ENCODE results near the gene MPPED2. TPM values are rescaled to one million over a fixed set of nuclear protein-coding genes. Genes with fewer than 3 reads are reported as not detected.

The MPPED2 gene
- total RNA-seq, 8 experiments from 2014 or later: 0.56 to 25.6 (median 11.8) TPM

DNA sequence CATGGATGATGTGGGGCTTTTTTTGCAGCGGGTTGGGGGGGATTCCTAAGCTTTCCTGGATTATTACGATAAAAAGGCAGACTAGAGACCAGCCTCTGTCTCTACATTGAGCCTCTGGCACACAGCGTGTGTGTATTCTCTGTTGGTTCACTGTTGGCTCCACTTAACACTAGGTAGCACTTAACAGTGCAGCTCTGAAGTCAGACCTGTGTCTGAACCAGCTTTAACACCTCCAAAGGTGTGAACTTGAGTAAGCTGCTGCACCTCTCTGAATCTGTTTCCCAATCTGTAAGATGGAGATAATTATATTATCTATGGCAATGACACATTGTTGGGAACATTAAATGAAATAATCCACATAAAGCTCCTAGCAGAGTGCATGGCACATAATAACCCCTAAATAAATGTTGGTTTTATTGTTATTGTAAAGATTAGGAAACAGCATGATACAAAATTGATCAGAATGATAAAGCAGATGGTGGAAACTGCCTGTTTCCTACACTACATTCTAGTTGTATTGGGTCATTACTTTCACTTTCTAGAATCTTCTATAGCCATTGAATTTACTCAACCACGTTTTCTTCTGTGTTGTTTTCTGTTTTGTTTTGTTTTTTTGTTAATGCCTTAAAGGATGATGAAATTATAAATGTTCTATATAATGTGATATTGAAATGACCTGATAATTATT lies 154.9 kb downstream of the MPPED2 start:
- no peak overlapping the region for H3K27ac ChIP-seq
- ATAC-seq (replicated peaks in 6 of 8): no peak
- in situ Hi-C loops (cut with MboI; ENCODE audit: low pct_unique_long_range_greater_than_20kb in 2 of 9, low sequenced_read_pairs in 9 of 9, unreplicated experiment in 9 of 9): no loop called here
- WGBS, 10 experiments: 0 to 100% (median 82%) methylated on average over 1 to 4 of the region's 4 CpGs
- no peak overlapping the region for H3K4me3 ChIP-seq
- no peaks in the 10 kb centered on the region for H3K4me1 ChIP-seq (replicated peaks in 1 of 2)

DNA sequence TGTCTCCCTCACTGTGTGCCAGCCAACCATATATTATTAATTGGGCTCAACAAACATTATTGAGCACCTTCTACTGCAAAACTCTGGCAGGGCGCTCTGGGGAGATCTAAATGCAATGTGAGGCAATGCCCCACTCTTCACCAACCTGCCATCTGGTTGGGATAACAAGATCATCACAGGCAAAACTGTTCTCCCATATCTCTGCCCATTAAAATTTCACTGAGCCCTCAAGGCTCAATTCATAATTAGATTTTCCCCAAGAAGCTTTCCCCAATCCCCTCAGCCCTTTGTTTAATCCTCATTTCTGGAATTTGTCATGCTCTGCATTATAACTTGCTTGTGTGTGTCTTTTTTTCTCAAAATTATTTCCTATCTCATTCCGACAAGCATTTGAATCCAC lies 156.6 kb downstream of the MPPED2 start:
- in situ Hi-C loops (cut with MboI; ENCODE audit: low pct_unique_long_range_greater_than_20kb in 2 of 9, low sequenced_read_pairs in 9 of 9, unreplicated experiment in 9 of 9): no loop called here
- Histone ChIP-seq H3K27ac (no peak overlapping the region), H3K4me3 (no peak overlapping the region), H3K4me1 (replicated peaks in 1 of 2) (no peaks in the 10 kb centered on the region)
- WGBS, 10 experiments: 13 to 100% (median 93%) methylated on average over 1 to 2 of the region's 2 CpGs; no CpG with 5 or more reads in 1 of the 10 experiments
- ATAC-seq (replicated peaks in 6 of 8): no peak

- in situ Hi-C loops (cut with MboI; ENCODE audit: low pct_unique_long_range_greater_than_20kb in 2 of 9, low sequenced_read_pairs in 9 of 9, unreplicated experiment in 9 of 9): no loop called here
- H3K27ac ChIP-seq: no peak overlapping the region
- 0 to 100% (median 90%) methylated on average over 1 to 3 of the region's 5 CpGs; no CpG with 5 or more reads in 4 of the 10 experiments for WGBS, 10 experiments
- no peak overlapping the region for H3K4me3 ChIP-seq
- H3K4me1 ChIP-seq (replicated peaks in 1 of 2): peaks cover 13 to 15% of the 10 kb centered on the region in 2 donors
- ATAC-seq (replicated peaks in 6 of 8): no peak
These were observed 159.4 kb downstream of the MPPED2 start for GRCh38 chr11:30426781-30427180.

- Histone ChIP-seq H3K4me3 (no peak overlapping the region), H3K4me1 (replicated peaks in 1 of 2) (peaks cover 14 to 16% of the 10 kb centered on the region in 2 donors), H3K27ac (no peak overlapping the region)
- in situ Hi-C loops (cut with MboI; ENCODE audit: low pct_unique_long_range_greater_than_20kb in 2 of 9, low sequenced_read_pairs in 9 of 9, unreplicated experiment in 9 of 9): no loop called here
- WGBS, 10 experiments: 0 to 100% (median 89%) methylated on average over 1 to 4 of the region's 4 CpGs; no CpG with 5 or more reads in 3 of the 10 experiments
- no peak for ATAC-seq (replicated peaks in 6 of 8)
These were observed 161.3 kb downstream of the MPPED2 start for GRCh38 chr11:30424844-30425243.

DNA sequence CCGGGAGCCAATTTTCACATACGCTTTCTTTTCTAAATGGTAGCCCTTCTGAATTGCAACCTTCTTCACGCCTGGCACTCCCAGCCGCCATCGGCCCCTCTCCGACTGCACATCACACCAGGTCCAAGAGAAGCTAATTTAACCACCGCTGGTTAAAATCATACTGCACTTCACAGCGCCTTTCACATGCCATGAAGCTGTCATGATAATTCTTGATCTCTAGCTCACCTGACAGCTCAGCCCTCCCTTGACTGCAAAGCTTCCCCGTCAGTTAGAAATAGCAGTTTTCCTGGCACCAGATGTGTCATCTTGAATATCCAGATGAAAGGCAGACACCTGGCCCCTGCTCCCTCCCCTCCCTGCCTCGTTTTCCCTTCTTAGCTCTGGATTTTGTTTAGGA lies 161.8 kb downstream of the MPPED2 start:
- Histone ChIP-seq H3K27ac (no peak overlapping the region), H3K4me3 (no peak overlapping the region), H3K4me1 (replicated peaks in 1 of 2) (peaks cover 14 to 16% of the 10 kb centered on the region in 2 donors)
- ATAC-seq (replicated peaks in 6 of 8): no peak
- in situ Hi-C loops (cut with MboI; ENCODE audit: low pct_unique_long_range_greater_than_20kb in 2 of 9, low sequenced_read_pairs in 9 of 9, unreplicated experiment in 9 of 9): no loop called here
- 52 to 100% (median 97%) methylated on average over 1 to 9 of the region's 10 CpGs; no CpG with 5 or more reads in 2 of the 10 experiments for whole genome bisulfite sequencing, 10 experiments

DNA sequence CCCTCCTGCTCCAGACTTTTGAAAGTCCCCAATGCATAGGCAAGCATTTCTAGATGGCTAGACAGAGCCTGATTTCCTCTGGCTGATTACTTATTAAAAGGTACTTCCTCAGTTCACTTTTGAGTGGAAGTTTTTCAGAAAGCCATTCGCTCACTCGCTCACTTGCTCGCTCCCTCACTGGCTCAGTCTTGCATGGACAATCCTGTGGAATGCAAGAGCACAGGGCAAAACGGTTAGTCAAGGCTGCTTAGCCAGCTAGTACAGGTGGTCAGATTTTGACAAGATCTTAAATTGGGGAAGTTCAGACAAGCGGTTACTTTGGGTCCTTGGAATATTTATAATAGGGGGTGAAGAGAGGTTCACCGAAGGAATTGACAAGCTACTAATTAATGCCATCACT lies 162.3 kb downstream of the MPPED2 start:
- H3K4me3 ChIP-seq: no peak overlapping the region
- 63 to 96% (median 80%) methylated on average over 1 to 5 of the region's 6 CpGs; no CpG with 5 or more reads in 1 of the 10 experiments for WGBS, 10 experiments
- no peak for ATAC-seq (replicated peaks in 6 of 8)
- H3K27ac ChIP-seq: no peak overlapping the region
- in situ Hi-C loops (cut with MboI; ENCODE audit: low pct_unique_long_range_greater_than_20kb in 2 of 9, low sequenced_read_pairs in 9 of 9, unreplicated experiment in 9 of 9): no loop called here
- peaks cover 14 to 16% of the 10 kb centered on the region in 2 donors for H3K4me1 ChIP-seq (replicated peaks in 1 of 2)

DNA sequence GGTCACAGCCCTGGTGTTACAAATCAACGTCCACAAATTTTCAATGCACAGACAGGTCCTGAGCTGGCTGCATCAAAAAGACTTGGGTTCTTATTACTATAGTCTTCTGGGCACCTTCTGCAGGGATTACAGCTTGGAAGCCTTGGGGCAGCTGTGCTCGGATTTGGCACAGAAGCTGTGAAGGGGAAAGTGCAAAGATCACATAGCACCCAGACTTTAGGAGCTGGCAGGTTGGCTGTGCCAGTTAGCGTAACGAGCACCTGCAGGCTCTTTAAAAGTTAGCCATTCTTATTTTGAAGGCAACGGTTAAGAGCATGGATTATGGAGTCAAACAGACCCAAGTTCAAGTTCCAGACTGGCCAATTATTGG lies 162.9 kb downstream of the MPPED2 start:
- 20 to 78% (median 65%) methylated on average over 1 to 5 of the region's 5 CpGs; no CpG with 5 or more reads in 2 of the 10 experiments for WGBS, 10 experiments
- in situ Hi-C loops (cut with MboI; ENCODE audit: low pct_unique_long_range_greater_than_20kb in 2 of 9, low sequenced_read_pairs in 9 of 9, unreplicated experiment in 9 of 9): no loop called here
- Histone ChIP-seq H3K4me1 (replicated peaks in 1 of 2) (peaks cover 14 to 16% of the 10 kb centered on the region in 2 donors), H3K27ac (no peak overlapping the region), H3K4me3 (no peak overlapping the region)
- ATAC-seq (replicated peaks in 6 of 8): no peak

GRCh38 chr11:30422447-30423278 lies 163.5 kb downstream of the MPPED2 start:
- in situ Hi-C loops (cut with MboI; ENCODE audit: low pct_unique_long_range_greater_than_20kb in 2 of 9, low sequenced_read_pairs in 9 of 9, unreplicated experiment in 9 of 9): no loop called here
- H3K4me3 ChIP-seq: no peak overlapping the region
- ATAC-seq (replicated peaks in 6 of 8): peak in 5 of 8 experiments; percentile 36 to 54 (median 46)
- H3K4me1 ChIP-seq (replicated peaks in 1 of 2): peaks cover 14 to 17% of the 10 kb centered on the region in 2 donors
- no peak overlapping the region for H3K27ac ChIP-seq
- WGBS, 10 experiments: 0 to 33% (median 17%) methylated on average over 1 to 5 of the region's 5 CpGs; no CpG with 5 or more reads in 1 of the 10 experiments

GRCh38 chr11:30420233-30420787 lies 165.8 kb downstream of the MPPED2 start:
- in situ Hi-C loops (cut with MboI; ENCODE audit: low pct_unique_long_range_greater_than_20kb in 2 of 9, low sequenced_read_pairs in 9 of 9, unreplicated experiment in 9 of 9): no loop called here
- Histone ChIP-seq H3K4me3 (no peak overlapping the region), H3K4me1 (replicated peaks in 1 of 2) (peaks cover 17 to 24% of the 10 kb centered on the region in 2 donors), H3K27ac (no peak overlapping the region)
- no peak for ATAC-seq (replicated peaks in 6 of 8)
- WGBS, 10 experiments: 0 to 100% (median 80%) methylated on average over 1 to 5 of the region's 5 CpGs; no CpG with 5 or more reads in 1 of the 10 experiments

DNA sequence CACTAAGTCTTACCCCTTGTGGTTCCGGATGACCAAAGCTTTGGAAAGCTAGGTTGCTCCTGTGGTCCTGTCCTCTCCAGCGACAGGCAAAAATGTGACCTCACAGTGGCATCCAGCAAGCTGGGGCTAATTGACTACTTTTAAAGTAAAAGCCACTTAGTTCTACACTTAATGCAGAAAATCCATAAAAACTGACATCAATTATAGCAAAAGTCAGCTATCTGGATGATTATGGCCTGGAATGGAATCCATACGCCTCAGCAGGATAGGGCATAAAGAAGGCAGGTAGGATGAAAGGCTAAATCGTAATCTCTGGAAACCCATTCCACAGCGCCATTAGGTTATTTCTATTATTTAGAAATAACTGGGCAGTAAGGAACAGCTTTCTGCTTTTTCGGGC lies 171.3 kb downstream of the MPPED2 start:
- no peak overlapping the region for H3K4me3 ChIP-seq
- WGBS, 10 experiments: 40 to 100% (median 91%) methylated on average over 1 to 6 of the region's 6 CpGs; no CpG with 5 or more reads in 1 of the 10 experiments
- no peak overlapping the region for H3K27ac ChIP-seq
- ATAC-seq (replicated peaks in 6 of 8): peak in 2 of 8 experiments; percentile 47 to 56
- H3K4me1 ChIP-seq (replicated peaks in 1 of 2): peaks cover 3 to 28% of the 10 kb centered on the region in 2 donors
- in situ Hi-C loops (cut with MboI; ENCODE audit: low pct_unique_long_range_greater_than_20kb in 2 of 9, low sequenced_read_pairs in 9 of 9, unreplicated experiment in 9 of 9): no loop called here

DNA sequence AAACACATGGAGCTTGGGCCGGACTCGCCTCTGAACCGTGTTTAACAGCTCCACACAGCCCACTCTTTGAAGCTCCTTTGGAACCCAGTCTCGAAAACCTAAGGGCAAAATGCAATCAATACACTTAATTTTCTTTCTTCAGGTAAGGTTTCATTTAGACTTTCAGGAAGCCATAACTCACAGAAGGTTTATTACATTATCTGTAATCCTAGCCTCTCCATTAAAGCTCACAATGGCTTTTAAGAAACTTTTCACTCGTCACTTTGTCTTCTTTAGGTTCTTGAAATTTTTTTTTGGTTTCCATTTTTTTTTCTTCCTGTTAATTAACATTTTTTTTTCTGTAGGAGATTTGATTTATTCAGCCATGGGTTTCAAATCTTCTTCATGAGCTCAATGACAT lies 171.9 kb downstream of the MPPED2 start:
- Histone ChIP-seq H3K4me3 (no peak overlapping the region), H3K27ac (no peak overlapping the region), H3K4me1 (replicated peaks in 1 of 2) (peaks cover 3 to 28% of the 10 kb centered on the region in 2 donors)
- in situ Hi-C loops (cut with MboI; ENCODE audit: low pct_unique_long_range_greater_than_20kb in 2 of 9, low sequenced_read_pairs in 9 of 9, unreplicated experiment in 9 of 9): no loop called here
- ATAC-seq (replicated peaks in 6 of 8): no peak
- 5 to 99% (median 79%) methylated on average over 1 to 5 of the region's 5 CpGs for WGBS, 10 experiments

DNA sequence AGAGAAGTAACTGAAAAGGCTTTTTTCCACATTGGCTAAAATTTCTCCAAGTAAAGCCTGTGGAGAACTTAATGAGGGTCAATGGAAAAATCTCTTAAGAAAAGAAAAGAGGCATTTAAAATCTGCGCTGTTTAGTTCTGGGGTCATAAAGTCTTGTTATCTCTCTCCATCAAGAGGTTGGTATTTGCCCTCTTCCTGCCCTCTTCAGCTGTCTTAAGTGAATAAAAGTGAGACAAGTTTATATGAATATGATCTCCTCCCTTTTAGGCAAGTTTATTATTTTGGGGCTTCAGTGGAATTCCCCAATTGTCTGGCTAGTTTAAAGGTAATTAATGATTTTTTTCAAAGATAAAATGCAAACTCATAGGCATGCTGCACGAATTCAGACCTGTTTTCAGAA lies 173.6 kb downstream of the MPPED2 start:
- WGBS, 10 experiments: 25 to 100% (median 80%) methylated on average over 1 to 2 of the region's 2 CpGs; no CpG with 5 or more reads in 1 of the 10 experiments

GRCh38 chr11:30411383-30411782 lies 174.8 kb downstream of the MPPED2 start:
- H3K4me3 ChIP-seq: no peak overlapping the region
- in situ Hi-C loops (cut with MboI; ENCODE audit: low pct_unique_long_range_greater_than_20kb in 2 of 9, low sequenced_read_pairs in 9 of 9, unreplicated experiment in 9 of 9): no loop called here
- H3K27ac ChIP-seq: no peak overlapping the region
- no peak for ATAC-seq (replicated peaks in 6 of 8)
- H3K4me1 ChIP-seq (replicated peaks in 1 of 2): peaks cover 0 to 26% of the 10 kb centered on the region in 2 donors
- WGBS, 10 experiments: 30 to 95% (median 76%) methylated on average over 1 to 7 of the region's 7 CpGs; no CpG with 5 or more reads in 1 of the 10 experiments

More for the DNA sequence above, 173.6 kb downstream of the MPPED2 start:
- no peak for ATAC-seq (replicated peaks in 6 of 8)
- Histone ChIP-seq H3K4me3 (no peak overlapping the region), H3K27ac (no peak overlapping the region), H3K4me1 (replicated peaks in 1 of 2) (peaks cover 2 to 26% of the 10 kb centered on the region in 2 donors)
- in situ Hi-C loops (cut with MboI; ENCODE audit: low pct_unique_long_range_greater_than_20kb in 2 of 9, low sequenced_read_pairs in 9 of 9, unreplicated experiment in 9 of 9): no loop called here

All from motor neuron (in vitro differentiated cells).